Measurements from ENCODE around the gene IGF2R. TPM values are rescaled to one million over a fixed set of nuclear protein-coding genes. Genes with fewer than 3 reads are reported as not detected.

The IGF2R gene
- total RNA-seq, 5 donors from 2014 or later (not counting 1 experiment from before 2014, with no cell fraction given), result 63.4 to 87.5 (median 70.5) TPM

DNA sequence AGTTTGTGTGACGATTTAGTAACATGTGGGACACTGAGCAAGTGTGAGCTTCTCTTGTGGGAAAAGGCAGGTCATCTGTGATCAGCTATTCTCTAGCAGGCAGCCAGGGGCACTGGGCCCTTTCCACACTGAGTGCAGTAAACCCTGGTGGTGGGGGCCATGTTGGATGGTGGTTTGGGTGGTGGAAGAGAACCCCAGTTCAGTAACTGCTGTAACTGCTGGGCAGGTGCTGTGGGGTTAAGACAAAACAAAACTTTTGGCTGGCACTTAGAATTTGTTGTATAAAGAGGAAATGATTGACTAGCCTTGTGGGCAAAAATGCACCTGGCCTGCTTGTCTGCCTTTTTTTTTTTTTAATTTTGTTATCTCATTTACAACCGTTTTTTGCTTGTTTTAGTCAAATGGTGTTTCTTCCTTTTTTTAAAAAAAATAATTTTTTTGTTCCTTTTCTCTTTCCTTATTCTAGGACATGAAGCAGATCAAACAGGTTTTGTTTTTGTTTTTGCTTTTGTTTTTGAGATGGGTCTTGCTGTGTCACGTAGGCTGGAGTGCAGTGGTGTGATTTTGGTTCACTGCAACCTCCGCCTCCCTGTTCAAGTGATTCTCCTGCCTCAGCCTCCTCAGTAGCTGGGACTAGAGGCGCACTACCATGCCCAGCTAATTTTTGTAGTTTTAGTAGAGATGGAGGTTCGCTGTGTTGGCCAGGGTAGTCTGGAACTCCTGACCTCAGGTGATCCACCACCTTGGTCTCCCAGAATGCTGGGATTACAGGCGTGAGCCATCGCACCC is 59.8 kb downstream of the IGF2R start:
- ChIA-PET POLR2A (interaction anchor here in 1 of 2 donors (0.6 kb wide), 1 partner anchor 60 kb away, joined by 4 read pairs; no protein-coding TSS in a partner anchor), CTCF (interaction anchor here in 1 of 2 donors (1.1 kb wide), 1 partner anchor 13 kb away, joined by 3 read pairs; no protein-coding TSS in a partner anchor)
- H3K9me3 Mint-ChIP-seq, result no peaks in the 10 kb centered on the region
- no peak overlapping the region for H3K4me3 Mint-ChIP-seq
- peaks cover 4 to 19% (median 11%) of the 10 kb centered on the region in 3 donors for H3K4me1 Mint-ChIP-seq
- 86% methylated on average over 2 of the region's 8 CpGs for WGBS (ENCODE audit: insufficient coverage)
- H3K27ac Mint-ChIP-seq, result peak overlapping the region; percentile 46 to 78
- no peaks in the 10 kb centered on the region for H3K27me3 Mint-ChIP-seq
- Histone ChIP-seq H3K4me1 (ENCODE audit: control insufficient read depth in 1 of 2, extremely low read depth in 1 of 2, insufficient read depth in 2 of 2, low read length in 2 of 2) (peaks cover 0 to 2% of the 10 kb centered on the region in 2 experiments), H3K36me3 (ENCODE audit: control insufficient read depth in 2 of 2, extremely low read depth in 1 of 2, insufficient read depth in 1 of 2, low read length in 1 of 2) (peaks cover 10 to 80% of the 10 kb centered on the region in 2 donors), H3K9me3 (no peaks in the 10 kb centered on the region), H3K4me3 (ENCODE audit: control insufficient read depth in 1 of 2, extremely low read depth in 1 of 2, low read length in 1 of 2) (no peak overlapping the region), H3K27ac (ENCODE audit: low read length) (no peak overlapping the region), H3K27me3 (replicated peaks in 1 of 2; ENCODE audit: control insufficient read depth in 2 of 2, extremely low read depth in 1 of 2, insufficient read depth in 2 of 2, low read length in 1 of 2) (no peaks in the 10 kb centered on the region)
- DNase-seq (peak in 19 of 35 experiments; percentile 13 to 51 (median 25)), ATAC-seq (replicated peaks in 1 of 4) (peak in 3 of 4 experiments; percentile 27 to 64 (median 37))
- peaks cover 62% of the 10 kb centered on the region for H3K36me3 Mint-ChIP-seq

DNA sequence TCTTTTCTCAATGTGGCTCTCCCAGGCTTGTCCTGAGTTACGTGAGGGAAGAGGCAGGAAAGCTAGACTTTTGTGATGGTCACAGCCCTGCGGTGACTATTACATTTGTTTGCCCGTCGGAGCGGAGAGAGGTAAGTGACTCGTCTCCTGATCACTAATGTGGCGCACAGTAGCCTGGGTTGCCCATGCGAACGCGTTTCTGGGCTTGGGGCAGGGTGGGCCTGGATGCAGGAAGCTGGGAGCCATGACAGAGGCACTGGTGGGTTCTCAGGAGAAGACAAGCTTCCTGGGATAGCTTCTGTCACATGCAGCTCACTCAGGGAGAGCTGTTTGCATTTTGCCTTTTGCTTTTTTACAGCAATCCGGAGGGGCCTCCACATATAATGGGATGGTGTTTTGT is 60.6 kb downstream of the IGF2R start:
- Mint-ChIP-seq H3K27me3 (no peaks in the 10 kb centered on the region), H3K36me3 (peaks cover 69% of the 10 kb centered on the region), H3K4me3 (no peak overlapping the region), H3K27ac (peak overlapping the region in 1 of 2 donors; percentile 46), H3K9me3 (no peaks in the 10 kb centered on the region), H3K4me1 (peaks cover 4 to 19% (median 11%) of the 10 kb centered on the region in 3 donors)
- no peak overlapping the region for H3K4me3 ChIP-seq (ENCODE audit: control insufficient read depth in 1 of 2, extremely low read depth in 1 of 2, low read length in 1 of 2)
- no peaks in the 10 kb centered on the region for H3K9me3 ChIP-seq
- ChIA-PET POLR2A (interaction anchor here in 1 of 2 donors (0.6 kb wide), 1 partner anchor 61 kb away, joined by 4 read pairs; no protein-coding TSS in a partner anchor), CTCF (no interaction called here)
- no peak overlapping the region for H3K27ac ChIP-seq (ENCODE audit: low read length)
- ATAC-seq (replicated peaks in 1 of 4) (no peak), DNase-seq (no peak)
- no peaks in the 10 kb centered on the region for H3K27me3 ChIP-seq (replicated peaks in 1 of 2; ENCODE audit: control insufficient read depth in 2 of 2, extremely low read depth in 1 of 2, insufficient read depth in 2 of 2, low read length in 1 of 2)
- H3K4me1 ChIP-seq (ENCODE audit: control insufficient read depth in 1 of 2, extremely low read depth in 1 of 2, insufficient read depth in 2 of 2, low read length in 2 of 2), result peaks cover 0 to 2% of the 10 kb centered on the region in 2 experiments
- peaks cover 14 to 81% of the 10 kb centered on the region in 2 donors for H3K36me3 ChIP-seq (ENCODE audit: control insufficient read depth in 2 of 2, extremely low read depth in 1 of 2, insufficient read depth in 1 of 2, low read length in 1 of 2)
- WGBS (ENCODE audit: insufficient coverage), result 98% methylated on average over 10 of the region's 11 CpGs

DNA sequence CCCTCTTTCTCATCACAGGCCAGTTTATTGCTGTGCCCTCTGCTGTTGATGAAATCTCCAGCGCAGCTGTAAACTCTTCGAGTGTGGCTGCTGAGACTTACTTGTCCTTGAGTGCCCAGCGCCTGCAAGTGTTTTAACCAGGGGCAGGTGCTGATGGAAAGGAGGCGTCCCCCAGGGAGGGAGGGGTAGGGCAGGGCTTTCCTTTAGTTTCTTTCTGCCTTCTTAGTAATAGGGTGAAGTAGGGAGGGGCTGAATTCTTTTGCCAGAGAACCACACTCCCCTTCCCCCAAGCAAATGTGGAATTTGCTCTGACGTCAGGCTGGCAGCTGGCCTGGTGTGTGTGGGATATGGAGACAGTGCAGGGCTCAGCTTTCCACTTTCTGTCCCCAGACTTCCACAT is 61.2 kb downstream of the IGF2R start:
- Mint-ChIP-seq H3K4me3 (no peak overlapping the region), H3K27ac (peak overlapping the region in 1 of 2 donors; percentile 34), H3K27me3 (no peaks in the 10 kb centered on the region), H3K9me3 (no peaks in the 10 kb centered on the region), H3K4me1 (peaks cover 4 to 19% (median 11%) of the 10 kb centered on the region in 3 donors), H3K36me3 (peaks cover 75% of the 10 kb centered on the region)
- no peaks in the 10 kb centered on the region for H3K9me3 ChIP-seq
- peaks cover 14 to 81% of the 10 kb centered on the region in 2 donors for H3K36me3 ChIP-seq (ENCODE audit: control insufficient read depth in 2 of 2, extremely low read depth in 1 of 2, insufficient read depth in 1 of 2, low read length in 1 of 2)
- peaks cover 0 to 2% of the 10 kb centered on the region in 2 experiments for H3K4me1 ChIP-seq (ENCODE audit: control insufficient read depth in 1 of 2, extremely low read depth in 1 of 2, insufficient read depth in 2 of 2, low read length in 2 of 2)
- H3K27ac ChIP-seq (ENCODE audit: low read length), result no peak overlapping the region
- H3K27me3 ChIP-seq (replicated peaks in 1 of 2; ENCODE audit: control insufficient read depth in 2 of 2, extremely low read depth in 1 of 2, insufficient read depth in 2 of 2, low read length in 1 of 2), result no peaks in the 10 kb centered on the region
- ATAC-seq (replicated peaks in 1 of 4), result no peak
- CTCF ChIA-PET, result no interaction called here
- POLR2A ChIA-PET, result no interaction called here
- no peak for DNase-seq
- WGBS (ENCODE audit: insufficient coverage), result no CpG with 5 or more reads among the region's 5 CpGs
- no peak overlapping the region for H3K4me3 ChIP-seq (ENCODE audit: control insufficient read depth in 1 of 2, extremely low read depth in 1 of 2, low read length in 1 of 2)

DNA sequence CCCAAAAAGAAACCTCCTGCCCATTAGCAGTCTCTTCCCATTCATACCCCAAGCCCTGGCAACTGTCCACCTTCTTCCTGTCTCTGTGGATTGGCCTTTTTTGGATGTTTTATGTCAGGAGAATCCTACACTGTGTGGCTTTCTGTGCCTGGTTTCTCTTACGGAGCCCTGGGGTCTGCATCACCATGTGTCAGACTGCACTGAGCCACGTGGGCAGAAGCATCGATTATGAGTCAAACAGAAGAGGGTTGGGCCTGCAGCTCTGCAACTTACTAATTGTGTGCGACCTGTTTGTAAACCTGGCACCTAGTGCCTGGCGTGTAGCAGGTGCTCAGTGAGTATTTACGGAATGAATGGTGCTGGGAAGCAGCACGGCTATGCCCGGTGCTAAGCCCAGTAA is 62.6 kb downstream of the IGF2R start:
- ChIA-PET POLR2A (no interaction called here), CTCF (no interaction called here)
- Mint-ChIP-seq H3K27ac (no peak overlapping the region), H3K36me3 (peaks cover 82% of the 10 kb centered on the region), H3K4me1 (peaks cover 11 to 23% (median 13%) of the 10 kb centered on the region in 3 donors), H3K9me3 (no peaks in the 10 kb centered on the region), H3K27me3 (no peaks in the 10 kb centered on the region), H3K4me3 (no peak overlapping the region)
- WGBS (ENCODE audit: insufficient coverage), result 91% methylated on average over 8 of the region's 8 CpGs
- ATAC-seq (replicated peaks in 1 of 4) (no peak), DNase-seq (no peak)
- no peak overlapping the region for H3K4me3 ChIP-seq (ENCODE audit: control insufficient read depth in 1 of 2, extremely low read depth in 1 of 2, low read length in 1 of 2)
- H3K9me3 ChIP-seq, result no peaks in the 10 kb centered on the region
- H3K27me3 ChIP-seq (replicated peaks in 1 of 2; ENCODE audit: control insufficient read depth in 2 of 2, extremely low read depth in 1 of 2, insufficient read depth in 2 of 2, low read length in 1 of 2), result no peaks in the 10 kb centered on the region
- no peak overlapping the region for H3K27ac ChIP-seq (ENCODE audit: low read length)
- peaks cover 0 to 2% of the 10 kb centered on the region in 2 experiments for H3K4me1 ChIP-seq (ENCODE audit: control insufficient read depth in 1 of 2, extremely low read depth in 1 of 2, insufficient read depth in 2 of 2, low read length in 2 of 2)
- H3K36me3 ChIP-seq (ENCODE audit: control insufficient read depth in 2 of 2, extremely low read depth in 1 of 2, insufficient read depth in 1 of 2, low read length in 1 of 2), result peaks cover 14 to 85% of the 10 kb centered on the region in 2 donors

DNA sequence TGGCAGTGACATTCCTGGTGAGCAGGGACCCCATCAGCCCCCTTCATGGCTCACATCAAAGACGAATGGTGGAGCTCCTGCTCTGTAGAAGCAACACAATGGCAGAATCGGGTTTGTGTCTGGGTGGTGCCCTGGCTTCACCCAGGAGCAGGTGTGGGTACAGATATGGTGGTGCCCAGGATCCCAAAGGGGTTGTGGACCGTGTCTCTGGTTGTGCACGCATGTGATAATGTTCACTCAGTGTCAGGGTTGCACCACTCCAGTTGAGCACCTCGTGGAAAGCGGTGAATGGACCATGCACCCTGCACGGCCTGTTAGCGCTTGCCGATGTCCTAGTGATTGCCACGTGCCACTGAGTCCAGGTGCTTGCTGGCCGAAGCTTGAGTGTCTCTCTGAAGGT is 63.0 kb downstream of the IGF2R start:
- Histone ChIP-seq H3K4me3 (ENCODE audit: control insufficient read depth in 1 of 2, extremely low read depth in 1 of 2, low read length in 1 of 2) (no peak overlapping the region), H3K36me3 (ENCODE audit: control insufficient read depth in 2 of 2, extremely low read depth in 1 of 2, insufficient read depth in 1 of 2, low read length in 1 of 2) (peaks cover 14 to 85% of the 10 kb centered on the region in 2 donors), H3K4me1 (ENCODE audit: control insufficient read depth in 1 of 2, extremely low read depth in 1 of 2, insufficient read depth in 2 of 2, low read length in 2 of 2) (peaks cover 0 to 2% of the 10 kb centered on the region in 2 experiments), H3K9me3 (no peaks in the 10 kb centered on the region), H3K27me3 (replicated peaks in 1 of 2; ENCODE audit: control insufficient read depth in 2 of 2, extremely low read depth in 1 of 2, insufficient read depth in 2 of 2, low read length in 1 of 2) (no peaks in the 10 kb centered on the region), H3K27ac (ENCODE audit: low read length) (no peak overlapping the region)
- no peak for DNase-seq
- no peak for ATAC-seq (replicated peaks in 1 of 4)
- CTCF ChIA-PET, result no interaction called here
- H3K36me3 Mint-ChIP-seq, result peaks cover 82% of the 10 kb centered on the region
- H3K4me3 Mint-ChIP-seq, result no peak overlapping the region
- peaks cover 11 to 24% (median 14%) of the 10 kb centered on the region in 3 donors for H3K4me1 Mint-ChIP-seq
- WGBS (ENCODE audit: insufficient coverage), result 94% methylated on average over 10 of the region's 11 CpGs
- no peaks in the 10 kb centered on the region for H3K27me3 Mint-ChIP-seq
- POLR2A ChIA-PET, result no interaction called here
- H3K27ac Mint-ChIP-seq, result no peak overlapping the region
- no peaks in the 10 kb centered on the region for H3K9me3 Mint-ChIP-seq

DNA sequence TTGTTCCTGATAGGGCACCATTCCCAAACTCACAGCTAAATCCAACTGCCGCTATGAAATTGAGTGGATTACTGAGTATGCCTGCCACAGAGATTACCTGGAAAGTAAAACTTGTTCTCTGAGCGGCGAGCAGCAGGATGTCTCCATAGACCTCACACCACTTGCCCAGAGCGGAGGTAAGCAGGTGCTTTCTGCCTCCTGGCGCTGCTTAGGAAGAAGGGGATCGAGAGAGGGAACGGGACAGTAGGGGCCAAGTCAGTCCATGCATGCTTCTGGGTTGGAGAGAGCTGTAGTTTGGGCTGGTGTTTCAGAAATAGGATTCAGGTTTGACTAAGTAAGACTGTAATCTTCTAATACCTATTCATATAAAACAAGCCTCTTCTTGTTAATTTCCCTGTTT is 63.7 kb downstream of the IGF2R start:
- Mint-ChIP-seq H3K4me3 (no peak overlapping the region), H3K27ac (no peak overlapping the region)
- no peak for DNase-seq

More for the DNA sequence above, 63.7 kb downstream of the IGF2R start:
- Histone ChIP-seq H3K4me1 (ENCODE audit: control insufficient read depth in 1 of 2, extremely low read depth in 1 of 2, insufficient read depth in 2 of 2, low read length in 2 of 2) (peaks cover 0 to 2% of the 10 kb centered on the region in 2 experiments), H3K27ac (ENCODE audit: low read length) (no peak overlapping the region), H3K27me3 (replicated peaks in 1 of 2; ENCODE audit: control insufficient read depth in 2 of 2, extremely low read depth in 1 of 2, insufficient read depth in 2 of 2, low read length in 1 of 2) (no peaks in the 10 kb centered on the region), H3K4me3 (ENCODE audit: control insufficient read depth in 1 of 2, extremely low read depth in 1 of 2, low read length in 1 of 2) (no peak overlapping the region), H3K9me3 (no peaks in the 10 kb centered on the region), H3K36me3 (ENCODE audit: control insufficient read depth in 2 of 2, extremely low read depth in 1 of 2, insufficient read depth in 1 of 2, low read length in 1 of 2) (peaks cover 14 to 80% of the 10 kb centered on the region in 2 donors)
- WGBS (ENCODE audit: insufficient coverage), result no CpG with 5 or more reads among the region's 7 CpGs
- ATAC-seq (replicated peaks in 1 of 4), result no peak
- peaks cover 15 to 24% (median 16%) of the 10 kb centered on the region in 3 donors for H3K4me1 Mint-ChIP-seq
- H3K27me3 Mint-ChIP-seq, result no peaks in the 10 kb centered on the region
- ChIA-PET CTCF (no interaction called here), POLR2A (no interaction called here)
- peaks cover 78% of the 10 kb centered on the region for H3K36me3 Mint-ChIP-seq
- no peaks in the 10 kb centered on the region for H3K9me3 Mint-ChIP-seq

Measured in T-cell (primary cell).